Astrocyte of the cerebellum (primary cell): ENCODE measurements around the gene FSTL4.

Experiments
- DNase-seq: peaks from one replicate; pipeline ENCODE4 v3.0.0-alpha.2; 2011; ENCODE audit warnings: low read depth
- H3K4me3 ChIP-seq: 2 replicates; pipeline ENCODE4 v1.5.1; 2011; ENCODE audit warnings: mild to moderate bottlenecking, low read depth, low read length, moderate library complexity
- CTCF ChIP-seq: IDR thresholded peaks from 2 replicates; pipeline ENCODE4 v1.5.1; 2012; ENCODE audit warnings: low read length, low read depth, moderate library complexity, mild to moderate bottlenecking; ENCODE audit errors: missing control alignments
- in situ Hi-C: cut with HindIII; loops from 2 replicates; pipeline ENCODE4 v1.10.0; 2017; ENCODE audit warnings: low sequenced_read_pairs

The FSTL4 gene

GRCh38 chr5:133319905-133320520 is 292.3 kb downstream of the FSTL4 start:
- in situ Hi-C loops: loop anchor here (5.0 kb wide), 1 partner anchor 108 kb away; no protein-coding TSS in a partner anchor
- no peak for DNase-seq
- no peak overlapping the region for H3K4me3 ChIP-seq
- TF ChIP-seq CTCF: no peak

- in situ Hi-C loops: loop anchor here (5.0 kb wide), 1 partner anchor 107 kb away; no protein-coding TSS in a partner anchor
- H3K4me3 ChIP-seq: no peak overlapping the region
- no peak for DNase-seq
- TF ChIP-seq CTCF: no peak
These were observed 293.1 kb downstream of the FSTL4 start for GRCh38 chr5:133319244-133319643.

GRCh38 chr5:133317558-133317957 is 294.8 kb downstream of the FSTL4 start:
- in situ Hi-C loops: loop anchor here (5.0 kb wide), 1 partner anchor 105 kb away; no protein-coding TSS in a partner anchor
- no peak for DNase-seq
- H3K4me3 ChIP-seq: no peak overlapping the region
- no peak for TF ChIP-seq CTCF

GRCh38 chr5:133316346-133317343 is 295.7 kb downstream of the FSTL4 start:
- in situ Hi-C loops: loop anchor here (5.0 kb wide), 1 partner anchor 104 kb away; no protein-coding TSS in a partner anchor
- DNase-seq: no peak
- peak; percentile 16 for TF ChIP-seq CTCF
- no peak overlapping the region for H3K4me3 ChIP-seq

GRCh38 chr5:133314086-133314485 is 298.3 kb downstream of the FSTL4 start:
- no peak for DNase-seq
- in situ Hi-C loops: no loop called here
- H3K4me3 ChIP-seq: no peak overlapping the region
- TF ChIP-seq CTCF: no peak

- in situ Hi-C loops: no loop called here
- DNase-seq: no peak
- no peak overlapping the region for H3K4me3 ChIP-seq
- no peak for TF ChIP-seq CTCF
These were observed 301.2 kb downstream of the FSTL4 start for GRCh38 chr5:133311176-133311575.
